CD4-positive, alpha-beta T cell treated with Interleukin-10 for 1 hour (primary cell): ENCODE results near the gene RBKS.

Source experiments
- DNase-seq: peaks from one replicate; pipeline ENCODE4 v3.0.0-alpha.2; 2020

Gene RBKS

DNA sequence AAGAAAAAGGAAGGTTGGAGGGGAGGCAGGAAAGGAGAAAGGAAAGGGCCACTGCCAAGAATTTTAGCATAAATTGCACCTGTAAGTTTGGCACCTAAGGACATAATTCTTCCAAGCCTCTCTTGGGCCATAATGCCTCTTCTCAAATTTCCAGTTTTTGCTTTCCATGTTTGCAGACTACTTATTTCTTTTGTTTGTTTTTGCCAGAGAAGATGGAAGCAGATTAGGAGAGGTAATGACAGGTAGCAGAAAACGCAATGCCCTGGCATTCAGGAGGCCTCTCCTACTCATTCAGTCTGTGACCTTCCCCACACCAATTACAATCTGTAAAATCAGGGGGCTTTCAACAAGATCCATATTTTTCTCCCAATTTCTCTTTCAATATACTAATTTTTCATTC lies 61.9 kb downstream of the RBKS start:
- no peak for DNase-seq

DNA sequence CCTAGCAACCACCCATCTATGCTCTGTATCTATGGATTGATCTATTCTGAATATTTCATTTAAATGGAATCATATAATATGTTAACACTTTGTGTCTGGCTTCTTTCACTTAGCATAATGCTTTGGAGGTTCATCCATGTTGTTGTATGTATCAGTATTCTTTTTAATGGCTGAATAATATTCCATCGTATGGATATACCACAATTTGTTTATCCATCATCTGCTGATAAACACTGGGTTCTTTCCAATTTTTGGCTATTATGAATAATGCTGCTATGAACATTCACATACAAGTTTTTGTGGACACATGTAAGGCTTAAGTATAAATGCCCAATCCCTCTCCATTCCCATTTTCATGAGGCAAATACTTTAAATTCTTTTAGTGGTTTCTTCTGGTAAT lies 65.8 kb downstream of the RBKS start:
- no peak for DNase-seq

DNA sequence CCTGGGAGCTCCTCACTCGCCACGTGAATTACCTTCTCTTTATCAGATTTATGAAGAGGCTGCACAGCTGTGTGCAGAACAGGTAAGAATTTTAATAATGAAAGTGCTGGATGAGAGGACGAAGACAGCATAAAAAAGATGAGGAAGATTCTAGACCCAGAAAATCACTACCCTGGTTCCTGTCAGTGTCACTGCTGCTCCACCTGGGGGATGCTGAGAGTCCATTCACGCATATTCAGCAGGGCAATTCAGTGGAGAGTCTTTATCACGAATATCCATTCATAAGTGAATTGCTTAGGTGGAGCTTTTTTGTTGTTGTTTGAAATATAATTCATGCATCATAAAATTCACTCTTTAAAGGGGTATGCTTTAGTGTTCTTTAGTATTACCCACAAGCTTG lies 66.6 kb downstream of the RBKS start:
- DNase-seq, result no peak

DNA sequence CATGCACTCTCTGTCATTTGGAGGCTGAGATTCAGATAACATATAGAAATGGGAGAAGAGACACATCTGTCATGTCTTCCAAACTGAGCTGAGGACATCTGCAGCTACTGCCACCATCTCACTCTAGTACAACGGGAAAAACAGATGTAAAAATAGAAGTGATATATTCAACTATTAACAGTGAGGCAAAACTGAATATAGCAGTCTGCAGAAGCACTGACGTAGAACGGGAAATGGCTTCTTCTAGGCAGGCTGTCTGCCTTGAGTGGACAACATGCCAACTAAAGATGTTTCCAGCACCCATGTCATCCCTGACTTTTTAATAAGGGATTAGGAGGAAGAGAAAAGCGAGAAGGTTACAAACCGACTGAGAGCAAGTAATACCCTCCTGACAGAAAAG lies 67.1 kb downstream of the RBKS start:
- DNase-seq, result no peak

DNA sequence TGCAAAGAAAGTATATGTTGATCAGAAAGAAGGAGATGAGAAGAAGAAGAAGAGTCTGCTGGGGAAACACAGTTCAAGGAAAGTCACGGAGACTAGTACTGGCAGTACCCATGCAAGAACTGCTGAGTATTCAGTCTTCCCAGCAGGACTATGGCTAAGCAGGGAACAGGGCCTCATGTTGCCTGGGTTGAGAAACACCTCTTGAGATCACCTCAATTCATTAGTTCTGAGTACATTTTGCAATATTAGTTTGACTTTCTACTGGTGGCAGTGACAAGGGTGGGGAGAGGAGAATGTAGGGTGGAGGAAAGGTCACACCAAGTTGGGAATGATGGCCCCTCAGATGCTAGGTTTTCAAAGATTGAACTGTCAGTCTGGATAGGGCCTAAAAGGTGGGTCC lies 68.1 kb downstream of the RBKS start:
- DNase-seq, result no peak

DNA sequence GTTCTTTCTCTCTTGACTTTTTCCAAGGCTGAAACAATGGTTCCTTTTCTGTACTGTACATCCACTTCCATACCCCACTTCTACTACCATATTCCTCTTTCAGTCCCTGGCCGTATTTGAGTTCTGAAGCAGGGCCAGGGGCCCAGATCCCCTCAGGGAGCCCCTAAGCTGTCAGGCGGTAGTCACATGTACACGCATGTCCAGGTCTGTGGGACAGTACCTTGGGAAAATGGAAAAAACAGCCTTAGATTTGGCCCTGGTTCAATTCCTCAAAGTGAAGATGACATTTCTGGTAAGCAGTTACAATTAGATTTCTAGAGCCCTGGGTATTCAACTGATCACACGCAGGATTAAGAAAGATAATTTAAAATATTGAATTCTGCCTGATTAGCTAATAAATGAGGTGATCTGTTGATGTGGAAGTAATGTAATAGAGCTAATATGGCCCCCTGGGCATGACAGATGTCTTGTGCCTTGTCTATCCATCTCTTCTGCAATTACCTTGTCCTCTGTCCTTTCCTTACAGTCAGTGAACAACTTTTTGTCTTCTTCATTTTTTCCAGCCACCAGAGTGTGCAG lies 74.2 kb downstream of the RBKS start:
- DNase-seq, result no peak

DNA sequence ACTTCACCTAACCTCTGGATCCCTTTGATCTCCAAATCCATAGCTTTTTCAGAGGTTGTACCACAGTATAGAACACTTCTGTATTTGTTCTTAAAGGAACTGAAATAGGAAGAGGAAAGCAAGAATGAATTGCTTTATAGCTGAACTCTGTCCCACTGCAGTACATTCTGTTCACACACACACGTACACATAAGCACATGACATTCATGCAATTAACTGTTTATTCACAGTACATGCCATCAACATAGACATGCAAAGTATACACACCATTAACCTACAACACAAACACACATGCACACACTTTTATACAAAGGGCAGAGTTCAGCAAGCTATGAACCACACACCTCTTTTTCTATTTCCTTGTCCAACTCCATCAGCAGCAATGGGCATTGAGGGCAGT lies 75.4 kb downstream of the RBKS start:
- DNase-seq, result no peak

DNA sequence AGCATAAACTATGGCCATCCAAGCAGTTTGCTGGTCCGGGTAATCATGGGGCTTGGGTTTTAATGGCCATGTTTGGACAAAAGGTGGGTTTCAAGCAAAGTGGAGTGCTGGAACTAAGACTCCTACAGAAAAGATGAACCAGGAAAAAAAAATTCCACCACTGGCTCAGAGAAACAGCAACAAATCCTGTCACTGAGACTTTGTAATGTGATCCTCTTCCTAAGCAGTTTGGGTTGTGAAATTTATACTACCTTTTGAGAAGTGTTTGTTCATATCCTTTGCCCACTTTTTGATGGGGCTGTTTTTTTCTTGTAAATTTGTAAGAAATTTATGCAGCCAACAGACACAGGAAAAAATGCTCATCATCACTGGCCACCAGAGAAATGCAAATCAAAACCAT lies 78.4 kb downstream of the RBKS start:
- no peak for DNase-seq

DNA sequence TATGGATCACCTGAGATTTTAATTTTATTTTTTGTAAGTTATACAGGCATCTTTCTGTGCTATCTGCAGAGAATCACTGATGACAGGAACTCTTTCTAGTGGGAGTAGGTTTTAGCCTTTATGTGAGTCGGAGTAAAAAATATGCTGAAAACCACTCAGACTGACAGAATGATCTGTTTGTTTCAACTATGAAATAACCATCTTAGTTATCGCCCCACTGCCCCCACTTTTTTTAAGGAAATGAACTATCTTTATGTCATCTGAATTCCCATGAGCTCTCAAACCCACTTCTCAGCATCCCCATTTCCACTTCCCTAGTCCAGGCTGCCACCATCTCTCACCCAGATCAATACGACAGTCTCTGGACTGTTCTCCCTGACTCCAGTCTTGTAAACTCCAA lies 79.7 kb downstream of the RBKS start:
- no peak for DNase-seq

DNA sequence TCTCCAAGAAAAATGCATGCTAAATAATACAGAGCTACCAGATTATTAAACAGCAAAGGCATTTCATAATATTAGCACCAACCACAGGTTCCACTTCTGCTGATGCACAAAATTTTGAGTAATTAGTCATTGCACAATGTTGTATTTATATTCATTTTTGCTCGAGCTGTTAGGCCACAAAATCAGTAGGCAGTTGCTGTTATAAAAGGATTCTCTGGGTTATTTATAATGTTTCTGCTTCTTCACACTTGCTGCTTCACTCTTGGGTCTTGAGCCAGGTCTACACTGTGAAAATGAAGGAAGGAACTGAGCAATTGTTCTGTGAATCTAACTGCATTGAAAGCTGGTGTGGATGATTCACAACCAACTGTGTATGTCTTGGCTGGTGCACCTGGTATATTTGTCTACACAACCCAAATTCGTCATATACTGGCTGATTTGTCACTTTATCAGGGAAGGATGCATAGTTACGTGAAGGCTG lies 80.4 kb downstream of the RBKS start:
- DNase-seq, result no peak

DNA sequence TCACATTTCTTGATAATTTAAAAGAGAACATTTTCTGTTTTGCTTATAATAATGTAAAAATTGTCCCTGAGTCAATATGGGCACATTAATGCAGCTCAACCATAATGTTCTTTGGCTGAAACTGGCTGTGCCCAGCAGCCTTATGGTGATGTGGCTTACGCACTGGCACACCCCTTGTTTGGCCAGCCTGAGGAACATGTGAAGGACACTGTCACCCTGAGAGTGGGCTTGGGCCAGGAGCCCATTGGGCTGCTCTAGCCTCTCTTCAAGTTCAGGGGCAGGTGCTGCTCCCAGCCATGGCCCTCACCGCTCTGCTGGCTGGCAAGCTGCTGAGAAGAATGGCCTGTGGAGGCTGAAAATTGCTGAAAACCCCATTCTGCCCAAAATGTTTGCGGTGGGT lies 81.2 kb downstream of the RBKS start:
- DNase-seq, result no peak

DNA sequence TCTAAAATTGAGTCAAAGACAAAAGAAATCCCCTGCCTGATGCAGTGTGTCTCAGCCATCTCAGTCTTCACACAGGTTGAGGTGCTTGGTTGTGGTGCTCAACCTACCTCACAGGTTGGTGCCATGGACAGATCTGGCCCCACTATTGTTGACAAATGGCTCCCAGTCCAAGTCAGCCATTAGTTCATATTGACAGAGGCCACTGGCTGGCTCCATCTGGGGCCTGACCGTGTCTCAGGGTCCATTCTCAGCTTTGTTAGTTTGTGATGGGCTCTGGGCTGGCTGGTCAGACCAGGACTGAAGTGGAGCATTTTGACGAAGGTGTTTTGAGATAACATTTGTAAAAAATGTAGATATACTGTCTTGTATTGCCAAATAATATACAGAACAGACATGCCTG lies 81.8 kb downstream of the RBKS start:
- DNase-seq, result no peak

DNA sequence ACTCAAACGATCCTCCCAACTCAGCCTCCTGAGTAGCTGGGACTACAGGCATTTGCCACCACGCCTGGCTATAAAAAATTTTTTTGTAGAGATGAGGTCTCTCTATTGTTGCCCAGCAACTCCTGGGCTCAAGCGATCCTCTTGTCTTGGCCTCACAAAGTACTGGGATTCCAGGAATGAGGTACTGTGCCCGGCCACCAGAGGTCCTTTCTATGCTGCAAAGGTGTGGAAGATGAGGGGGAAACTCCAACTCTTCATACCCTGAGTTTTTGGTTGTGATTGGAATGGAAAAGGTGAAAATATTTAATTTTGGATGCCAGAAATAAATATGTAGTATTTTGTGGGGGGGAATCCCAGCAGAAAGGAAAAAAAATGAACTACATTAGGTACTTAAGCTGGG lies 82.7 kb downstream of the RBKS start:
- no peak for DNase-seq

DNA sequence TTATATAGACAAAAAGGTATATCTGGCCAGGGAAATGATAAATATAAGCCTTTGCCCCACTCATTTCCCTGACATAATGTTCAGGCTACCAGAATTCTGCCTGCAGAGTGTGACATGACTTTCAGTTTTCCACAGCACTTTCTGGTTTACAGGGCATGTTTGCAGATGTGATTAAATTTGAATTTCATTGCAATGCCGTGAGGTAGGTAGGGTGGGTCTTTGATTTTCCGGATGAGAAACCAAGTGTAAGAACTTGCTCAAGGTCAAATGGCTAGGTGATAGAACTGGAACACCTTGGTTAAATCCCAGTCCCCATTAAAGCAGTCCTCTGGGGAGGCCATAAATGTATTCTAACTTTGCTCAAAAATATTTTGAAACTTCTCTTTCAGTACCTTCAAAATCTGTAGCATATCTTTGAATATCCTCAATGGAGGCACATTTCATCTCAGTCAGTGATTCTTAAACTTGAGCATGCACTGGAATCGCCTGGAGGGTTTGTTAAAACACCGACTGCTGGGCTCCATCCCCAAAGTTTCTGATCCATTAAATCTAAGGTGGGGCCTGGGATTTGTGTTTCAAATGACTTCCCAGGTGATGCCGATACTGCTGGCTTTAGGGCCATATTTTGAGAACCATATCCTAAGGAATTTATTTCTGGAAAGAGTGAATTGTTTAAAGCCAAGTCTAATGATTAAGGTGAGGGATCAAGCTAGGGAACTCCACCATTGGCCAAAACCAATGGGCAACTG lies 83.7 kb downstream of the RBKS start:
- no peak for DNase-seq

DNA sequence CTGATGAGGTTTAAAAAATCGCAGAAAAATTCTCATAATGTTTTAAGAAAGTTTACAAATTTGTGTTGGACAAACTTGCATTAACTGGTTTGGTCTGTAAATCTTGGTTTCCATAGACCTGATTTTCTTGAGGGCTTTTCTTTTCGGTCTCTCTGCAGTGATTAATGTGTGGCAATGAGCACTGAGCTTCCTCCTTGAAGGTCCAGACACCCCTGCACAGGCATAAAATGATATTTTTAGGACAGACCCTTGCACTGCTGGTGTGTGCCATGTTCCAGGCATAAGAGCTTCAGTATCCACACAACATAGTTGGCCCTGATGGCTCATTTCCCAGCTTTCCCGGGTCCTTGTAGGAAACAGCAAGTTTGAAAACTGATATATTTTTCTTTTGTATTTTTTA lies 85.0 kb downstream of the RBKS start:
- no peak for DNase-seq

DNA sequence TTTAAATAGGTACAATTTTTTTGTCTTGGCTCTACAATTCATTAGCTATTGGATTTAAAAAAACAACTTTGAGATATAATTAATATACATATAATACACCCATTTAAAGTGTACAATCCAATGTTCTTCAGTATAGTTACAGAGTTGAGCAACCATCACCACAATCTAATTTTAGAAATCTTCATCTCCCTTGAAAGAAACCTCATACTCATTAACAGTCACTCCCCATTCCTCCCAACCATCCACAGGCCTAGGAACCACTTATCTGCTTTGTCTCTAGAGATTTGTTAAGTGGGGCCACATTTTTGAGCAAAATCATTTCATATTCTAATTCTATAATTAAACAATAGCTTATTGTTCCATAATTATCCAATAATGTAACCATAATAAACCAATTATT lies 86.0 kb downstream of the RBKS start:
- DNase-seq, result no peak

DNA sequence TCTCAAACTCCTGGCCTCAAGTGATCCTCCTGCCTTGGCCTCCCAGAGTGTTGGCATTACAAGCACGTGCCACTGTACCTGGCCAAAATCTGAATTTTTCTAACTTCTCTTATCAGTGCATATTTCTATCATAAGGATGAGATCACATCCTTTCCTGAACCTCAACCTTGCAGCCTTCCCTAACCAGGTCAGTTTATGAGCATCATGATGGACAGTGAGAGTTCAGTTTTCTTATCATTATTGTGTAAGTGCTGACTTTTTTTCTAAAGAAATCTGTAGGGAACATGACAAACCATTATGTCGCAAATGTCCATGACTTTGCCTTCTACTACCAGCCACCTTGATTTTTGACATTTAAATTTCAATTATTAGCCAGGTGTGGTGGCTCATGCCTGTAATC lies 87.1 kb downstream of the RBKS start:
- no peak for DNase-seq

DNA sequence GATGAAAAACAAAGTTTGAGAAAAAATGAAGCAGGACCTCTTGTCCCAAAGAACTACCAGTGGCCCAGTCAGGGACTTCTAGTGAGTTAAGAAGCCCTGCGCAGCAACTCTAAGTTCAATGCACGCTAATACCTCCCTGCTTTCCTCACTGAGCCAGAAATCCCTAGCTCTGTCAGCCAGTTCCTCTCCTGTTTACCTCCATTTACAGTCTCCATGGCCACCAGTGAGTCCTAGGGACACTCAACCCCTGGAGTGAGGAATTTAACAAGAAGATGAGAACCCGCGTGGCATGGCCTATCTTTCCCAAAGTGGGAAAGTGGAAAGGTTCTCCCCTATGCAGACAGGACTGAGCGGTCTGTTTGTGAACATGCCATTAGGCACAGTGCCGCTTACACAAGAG lies 87.6 kb downstream of the RBKS start:
- DNase-seq, result no peak

DNA sequence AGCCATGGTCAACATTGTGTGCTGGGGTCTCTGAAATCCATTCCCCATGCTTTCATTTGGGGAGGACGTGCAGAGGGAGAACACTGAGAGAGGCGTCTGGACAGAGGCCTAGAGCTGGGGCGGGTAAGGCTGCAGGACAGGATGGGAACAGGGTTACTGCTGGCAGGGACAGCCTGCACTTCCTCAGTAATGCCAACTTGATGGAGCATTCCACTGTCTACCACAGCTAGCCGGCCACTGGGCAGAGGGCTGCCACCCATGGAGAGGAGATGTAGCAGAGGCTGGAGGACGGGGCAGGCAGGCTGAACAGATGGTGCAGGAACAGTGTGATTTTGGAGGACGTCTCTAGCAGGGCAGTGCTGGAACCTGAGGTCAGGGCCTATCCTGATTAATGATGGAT lies 89.3 kb downstream of the RBKS start:
- no peak for DNase-seq

DNA sequence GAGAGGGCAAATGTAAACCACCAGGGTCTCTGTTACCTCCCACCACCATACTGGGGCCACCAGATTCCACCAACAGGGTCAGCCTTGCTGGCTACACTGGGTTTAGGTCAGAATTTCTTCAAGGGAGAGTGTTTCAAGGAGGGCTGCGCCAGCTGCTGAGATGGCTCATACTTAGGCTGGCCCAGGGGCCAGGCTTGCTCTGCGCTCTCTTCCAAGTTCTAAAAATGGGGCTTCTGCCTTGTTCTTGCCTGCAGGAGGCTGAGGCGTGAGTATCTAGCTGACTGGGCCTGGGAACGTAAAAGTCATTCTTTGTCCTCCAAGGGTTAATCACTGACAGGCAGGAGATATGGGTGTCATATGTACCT lies 90.6 kb downstream of the RBKS start:
- DNase-seq, result no peak

DNA sequence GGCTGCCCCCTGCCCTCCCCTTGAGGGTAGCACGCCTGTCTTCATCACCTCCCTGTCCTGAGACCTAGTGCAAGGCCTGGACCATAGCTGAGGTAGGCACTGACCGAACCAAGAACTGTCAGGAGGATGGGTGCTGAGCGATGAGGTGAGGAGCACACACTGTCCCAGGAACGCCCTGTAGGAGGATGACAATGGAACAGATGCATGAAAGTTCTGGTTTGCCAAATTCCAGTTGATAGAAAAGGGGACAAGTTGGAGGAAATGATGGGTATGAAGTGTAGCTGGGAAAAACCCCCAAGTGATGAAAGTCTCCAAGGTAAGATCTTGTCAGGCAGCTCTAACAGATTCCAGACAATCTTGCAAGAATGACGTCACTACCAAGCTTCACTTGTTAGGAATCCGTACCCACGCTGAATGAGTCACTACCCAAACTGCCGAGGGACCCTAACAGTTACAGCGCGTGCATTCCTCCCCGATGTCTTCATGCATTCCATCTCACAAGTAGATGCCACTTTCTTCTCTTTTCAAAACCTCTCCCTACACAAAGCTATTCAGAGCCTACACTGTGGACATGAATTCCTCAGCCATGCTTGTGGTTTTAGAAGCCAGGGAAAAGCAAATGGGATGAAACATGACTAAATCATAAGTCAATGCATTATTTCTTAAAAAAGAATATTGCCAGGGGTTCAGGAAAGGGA lies 91.1 kb downstream of the RBKS start:
- DNase-seq, result no peak

DNA sequence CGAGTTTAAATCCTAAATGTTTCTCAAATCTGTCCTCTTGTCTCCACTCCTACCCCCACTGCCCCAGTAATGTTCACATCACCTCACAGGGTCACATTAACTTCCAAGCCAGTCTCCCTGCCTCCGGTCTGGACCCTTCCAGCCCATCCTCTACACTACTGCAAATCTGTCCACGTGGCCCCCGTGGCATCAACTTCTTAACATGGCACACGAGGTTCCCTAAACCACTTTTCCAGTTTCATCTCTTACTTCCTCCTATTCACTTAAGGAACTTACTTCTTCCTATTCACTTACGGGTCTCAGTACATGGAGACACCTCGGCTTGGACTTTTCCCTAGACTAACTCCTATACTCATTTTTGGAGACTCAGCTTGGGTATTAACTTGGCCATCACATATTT lies 91.7 kb downstream of the RBKS start:
- DNase-seq, result no peak

DNA sequence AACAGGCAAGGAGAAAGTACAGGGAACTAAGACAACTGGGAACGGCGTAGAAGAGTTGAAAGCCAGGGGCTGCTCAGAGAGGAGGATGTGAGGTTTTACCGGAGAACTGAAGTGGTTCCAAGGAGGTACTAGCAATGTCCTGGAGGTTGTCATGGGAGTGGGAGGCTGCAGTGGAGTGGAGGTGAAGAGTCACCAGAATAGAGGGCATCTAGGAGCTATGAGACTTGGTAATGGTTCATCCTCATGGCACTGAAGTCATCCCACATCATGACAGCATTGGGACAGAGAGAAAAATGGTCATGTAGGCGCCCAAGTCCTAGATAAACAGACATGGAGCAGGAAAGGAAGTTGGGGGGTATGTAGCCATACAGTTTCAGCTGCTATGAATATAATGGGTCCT lies 92.3 kb downstream of the RBKS start:
- no peak for DNase-seq
